Measurements from ENCODE around the gene CBX8.
A peak's percentile ranks its signal among the peaks of the same experiment; 100 is the strongest.

The CBX8 gene

DNA sequence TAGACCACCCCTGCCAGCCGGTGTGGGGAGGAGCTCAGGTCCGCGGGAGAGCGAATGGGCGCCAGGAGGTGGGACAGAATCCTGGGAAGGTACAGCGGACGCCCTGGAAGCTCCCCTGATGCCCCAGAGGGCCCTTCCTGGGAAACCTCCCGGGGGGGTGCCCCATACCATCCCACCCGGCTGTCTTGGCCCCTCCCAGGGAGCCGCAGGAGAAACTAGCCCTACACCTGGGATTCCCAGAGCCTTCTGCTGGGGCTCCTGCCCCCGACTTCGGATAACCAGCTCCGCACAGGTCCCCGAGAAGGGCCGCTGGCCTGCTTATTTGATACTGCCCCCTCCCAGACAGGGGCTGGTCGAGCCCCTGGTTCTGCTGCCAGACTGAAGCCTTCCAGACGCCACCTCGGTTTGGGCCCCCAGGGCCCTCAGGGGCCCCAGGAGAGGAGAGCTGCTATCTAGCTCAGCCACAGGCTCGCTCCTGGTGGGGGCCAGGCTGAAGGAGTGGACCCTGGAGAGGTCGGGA is 45.3 kb upstream of the CBX8 start:
- Histone ChIP-seq H3K79me1 (replicated peaks; ENCODE audit: low read length, poor library complexity, severe bottlenecking) (peaks cover 8% of the 10 kb centered on the region), H3K27ac (ENCODE audit: low read length, poor library complexity, severe bottlenecking) (no peak overlapping the region), H3K4me1 (ENCODE audit: control insufficient read depth, insufficient read depth, low read depth, low read length) (peaks cover 50% of the 10 kb centered on the region), H2BK5ac (ENCODE audit: low read depth, low read length, poor library complexity, severe bottlenecking) (no peak overlapping the region), H3K18ac (ENCODE audit: low read depth in 1 of 2, low read length in 2 of 2) (no peak overlapping the region), H2AK5ac (ENCODE audit: low read length, severe bottlenecking) (no peak overlapping the region), H2AFZ (ENCODE audit: low read depth, low read length) (no peak overlapping the region), H2BK120ac (ENCODE audit: low read depth, low read length) (no peak overlapping the region), H3K9me3 (ENCODE audit: control insufficient read depth, low read length) (no peaks in the 10 kb centered on the region), H2BK12ac (ENCODE audit: low read length in 2 of 2) (no peak overlapping the region), H3K4me3 (ENCODE audit: insufficient read depth in 1 of 2, low read depth in 1 of 2, low read length in 2 of 2) (no peak overlapping the region), H3K36me3 (ENCODE audit: control insufficient read depth in 1 of 2, insufficient read depth in 2 of 2, low read depth in 1 of 2, low read length in 2 of 2) (peaks cover 0 to 4% of the 10 kb centered on the region in 2 experiments), H4K8ac (ENCODE audit: low read length) (no peak overlapping the region), H3K27me3 (ENCODE audit: control insufficient read depth in 1 of 2, insufficient read depth in 1 of 2, low read length in 2 of 2) (peaks cover 34% of the 10 kb centered on the region in 2 experiments), H3K4ac (ENCODE audit: low read depth in 1 of 2, low read length in 2 of 2) (no peak overlapping the region), H4K91ac (ENCODE audit: low read length) (no peak overlapping the region), H3K4me2 (ENCODE audit: low read length, poor library complexity, severe bottlenecking) (no peak overlapping the region), H3K23ac (ENCODE audit: low read length in 2 of 2) (no peak overlapping the region), H3K9ac (ENCODE audit: low read length) (no peak overlapping the region), H2BK15ac (ENCODE audit: low read depth, poor library complexity, severe bottlenecking) (peak overlapping the region; percentile 80), H3K14ac (ENCODE audit: low read length in 2 of 2) (no peak overlapping the region)
- DNase-seq, result no peak
- 3% methylated on average over 20 of the region's 20 CpGs for WGBS

DNA sequence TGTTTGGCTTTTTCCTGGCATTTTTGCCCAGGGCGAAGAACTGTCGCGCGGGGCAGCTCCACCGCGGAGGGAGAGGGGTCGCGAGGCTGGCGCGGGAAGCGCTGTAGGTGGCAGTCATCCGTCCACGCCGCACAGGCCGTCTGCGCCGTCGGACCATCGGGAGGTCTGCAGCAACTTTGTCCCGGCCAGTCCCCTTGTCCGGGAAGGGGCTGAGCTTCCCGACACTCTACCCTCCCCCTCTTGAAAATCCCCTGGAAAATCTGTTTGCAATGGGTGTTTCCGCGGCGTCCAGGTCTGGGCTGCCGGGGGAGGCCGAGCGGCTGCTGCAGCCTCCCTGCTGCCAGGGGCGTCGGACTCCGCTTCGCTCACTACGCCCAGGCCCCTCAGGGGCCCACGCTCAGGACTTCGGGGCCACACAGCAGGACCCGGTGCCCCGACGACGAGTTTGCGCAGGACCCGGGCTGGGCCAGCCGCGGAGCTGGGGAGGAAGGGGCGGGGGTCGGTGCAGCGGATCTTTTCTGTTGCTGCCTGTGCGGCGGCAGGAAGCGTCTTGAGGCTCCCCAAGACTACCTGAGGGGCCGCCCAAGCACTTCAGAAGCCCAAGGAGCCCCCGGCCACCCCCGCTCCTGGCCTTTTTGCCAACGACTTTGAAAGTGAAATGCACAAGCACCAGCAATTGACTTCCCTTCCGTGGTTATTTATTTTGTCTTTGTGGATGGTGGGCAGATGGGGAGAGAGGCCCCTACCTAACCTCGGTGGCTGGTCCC is 44.7 kb upstream of the CBX8 start:
- WGBS, result 5% methylated on average over 51 of the region's 55 CpGs
- Histone ChIP-seq H3K4me1 (ENCODE audit: control insufficient read depth, insufficient read depth, low read depth, low read length) (peaks cover 57% of the 10 kb centered on the region), H2BK120ac (ENCODE audit: low read depth, low read length) (no peak overlapping the region), H3K79me1 (replicated peaks; ENCODE audit: low read length, poor library complexity, severe bottlenecking) (peaks cover 14% of the 10 kb centered on the region), H3K27me3 (ENCODE audit: control insufficient read depth in 1 of 2, insufficient read depth in 1 of 2, low read length in 2 of 2) (peaks cover 34% of the 10 kb centered on the region in 2 experiments), H2BK12ac (ENCODE audit: low read length in 2 of 2) (peak overlapping the region in 1 of 2 experiments; percentile 40), H3K14ac (ENCODE audit: low read length in 2 of 2) (peak overlapping the region in 1 of 2 experiments; percentile 45), H2AK5ac (ENCODE audit: low read length, severe bottlenecking) (no peak overlapping the region), H3K18ac (ENCODE audit: low read depth in 1 of 2, low read length in 2 of 2) (peak overlapping the region in 1 of 2 experiments; percentile 76), H4K8ac (ENCODE audit: low read length) (no peak overlapping the region), H3K23ac (ENCODE audit: low read length in 2 of 2) (no peak overlapping the region), H3K36me3 (ENCODE audit: control insufficient read depth in 1 of 2, insufficient read depth in 2 of 2, low read depth in 1 of 2, low read length in 2 of 2) (peaks cover 0 to 8% of the 10 kb centered on the region in 2 experiments), H3K4ac (ENCODE audit: low read depth in 1 of 2, low read length in 2 of 2) (no peak overlapping the region), H3K4me2 (ENCODE audit: low read length, poor library complexity, severe bottlenecking) (no peak overlapping the region), H3K9ac (ENCODE audit: low read length) (no peak overlapping the region), H2AFZ (ENCODE audit: low read depth, low read length) (no peak overlapping the region), H4K91ac (ENCODE audit: low read length) (peak overlapping the region; percentile 39), H3K9me3 (ENCODE audit: control insufficient read depth, low read length) (no peaks in the 10 kb centered on the region), H2BK15ac (ENCODE audit: low read depth, poor library complexity, severe bottlenecking) (peak overlapping the region; percentile 80), H3K27ac (ENCODE audit: low read length, poor library complexity, severe bottlenecking) (no peak overlapping the region), H2BK5ac (ENCODE audit: low read depth, low read length, poor library complexity, severe bottlenecking) (no peak overlapping the region), H3K4me3 (ENCODE audit: insufficient read depth in 1 of 2, low read depth in 1 of 2, low read length in 2 of 2) (peak overlapping the region in 1 of 2 experiments; percentile 2)
- no peak for DNase-seq

DNA sequence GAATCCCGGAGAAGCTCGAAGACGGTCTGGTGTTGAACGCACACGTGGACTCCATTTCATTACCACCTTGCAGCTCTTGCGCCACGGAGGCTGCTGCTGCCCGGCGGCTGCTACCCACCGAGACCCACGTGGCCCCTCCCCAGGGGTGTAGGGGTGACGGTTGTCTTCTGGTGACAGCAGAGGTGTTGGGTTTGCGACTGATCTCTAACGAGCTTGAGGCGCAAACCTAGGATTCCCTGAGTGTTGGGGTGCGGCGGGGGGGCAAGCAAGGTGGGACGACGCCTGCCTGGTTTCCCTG is 44.1 kb upstream of the CBX8 start:
- no peak overlapping the region for H2AFZ ChIP-seq (ENCODE audit: low read depth, low read length)
- no peak overlapping the region for H3K4ac ChIP-seq (ENCODE audit: low read depth in 1 of 2, low read length in 2 of 2)
- peak overlapping the region; percentile 88 to 93 for H2BK12ac ChIP-seq (ENCODE audit: low read length in 2 of 2)
- H3K27me3 ChIP-seq (ENCODE audit: control insufficient read depth in 1 of 2, insufficient read depth in 1 of 2, low read length in 2 of 2), result peaks cover 34% of the 10 kb centered on the region in 2 experiments
- no peak overlapping the region for H2BK5ac ChIP-seq (ENCODE audit: low read depth, low read length, poor library complexity, severe bottlenecking)
- H3K36me3 ChIP-seq (ENCODE audit: control insufficient read depth in 1 of 2, insufficient read depth in 2 of 2, low read depth in 1 of 2, low read length in 2 of 2), result peaks cover 0 to 12% of the 10 kb centered on the region in 2 experiments
- 6% methylated on average over 19 of the region's 19 CpGs for WGBS
- no peak overlapping the region for H3K9ac ChIP-seq (ENCODE audit: low read length)
- no peak overlapping the region for H3K14ac ChIP-seq (ENCODE audit: low read length in 2 of 2)
- no peak overlapping the region for H4K8ac ChIP-seq (ENCODE audit: low read length)
- H3K18ac ChIP-seq (ENCODE audit: low read depth in 1 of 2, low read length in 2 of 2), result peak overlapping the region in 1 of 2 experiments; percentile 9
- H3K4me3 ChIP-seq (ENCODE audit: insufficient read depth in 1 of 2, low read depth in 1 of 2, low read length in 2 of 2), result peak overlapping the region in 1 of 2 experiments; percentile 2
- DNase-seq, result no peak
- no peak overlapping the region for H2AK5ac ChIP-seq (ENCODE audit: low read length, severe bottlenecking)
- no peak overlapping the region for H3K27ac ChIP-seq (ENCODE audit: low read length, poor library complexity, severe bottlenecking)
- H3K4me1 ChIP-seq (ENCODE audit: control insufficient read depth, insufficient read depth, low read depth, low read length), result peaks cover 63% of the 10 kb centered on the region
- peak overlapping the region; percentile 90 to 94 for H3K23ac ChIP-seq (ENCODE audit: low read length in 2 of 2)
- no peak overlapping the region for H2BK120ac ChIP-seq (ENCODE audit: low read depth, low read length)
- peaks cover 20% of the 10 kb centered on the region for H3K79me1 ChIP-seq (replicated peaks; ENCODE audit: low read length, poor library complexity, severe bottlenecking)
- H3K4me2 ChIP-seq (ENCODE audit: low read length, poor library complexity, severe bottlenecking), result no peak overlapping the region
- H3K9me3 ChIP-seq (ENCODE audit: control insufficient read depth, low read length), result no peaks in the 10 kb centered on the region
- H4K91ac ChIP-seq (ENCODE audit: low read length), result peak overlapping the region; percentile 39
- peak overlapping the region; percentile 77 for H2BK15ac ChIP-seq (ENCODE audit: low read depth, poor library complexity, severe bottlenecking)

DNA sequence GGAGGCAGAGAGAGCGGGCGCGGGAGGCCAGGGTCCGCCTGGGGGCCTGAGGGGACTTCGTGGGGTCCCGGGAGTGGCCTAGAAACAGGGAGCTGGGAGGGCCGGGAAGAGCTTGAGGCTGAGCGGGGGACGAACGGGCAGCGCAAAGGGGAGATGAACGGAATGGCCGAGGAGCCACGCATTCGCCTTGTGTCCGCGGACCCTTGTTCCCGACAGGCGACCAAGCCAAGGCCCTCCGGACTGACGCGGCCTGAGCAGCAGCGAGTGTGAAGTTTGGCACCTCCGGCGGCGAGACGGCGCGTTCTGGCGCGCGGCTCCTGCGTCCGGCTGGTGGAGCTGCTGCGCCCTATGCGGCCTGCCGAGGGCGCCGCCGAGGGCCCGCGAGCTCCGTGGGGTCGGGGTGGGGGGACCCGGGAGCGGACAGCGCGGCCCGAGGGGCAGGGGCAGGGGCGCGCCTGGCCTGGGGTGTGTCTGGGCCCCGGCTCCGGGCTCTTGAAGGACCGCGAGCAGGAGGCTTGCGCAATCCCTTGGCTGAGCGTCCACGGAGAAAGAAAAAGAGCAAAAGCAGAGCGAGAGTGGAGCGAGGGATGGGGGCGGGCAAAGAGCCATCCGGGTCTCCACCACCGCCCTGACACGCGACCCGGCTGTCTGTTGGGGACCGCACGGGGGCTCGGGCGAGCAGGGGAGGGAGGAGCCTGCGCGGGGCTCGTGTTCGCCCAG is 43.6 kb upstream of the CBX8 start:
- H3K18ac ChIP-seq (ENCODE audit: low read depth in 1 of 2, low read length in 2 of 2), result peak overlapping the region; percentile 9 to 15
- H2BK120ac ChIP-seq (ENCODE audit: low read depth, low read length), result peak overlapping the region; percentile 71
- peaks cover 0 to 17% of the 10 kb centered on the region in 2 experiments for H3K36me3 ChIP-seq (ENCODE audit: control insufficient read depth in 1 of 2, insufficient read depth in 2 of 2, low read depth in 1 of 2, low read length in 2 of 2)
- H3K9me3 ChIP-seq (ENCODE audit: control insufficient read depth, low read length), result no peaks in the 10 kb centered on the region
- peak overlapping the region; percentile 33 for H4K8ac ChIP-seq (ENCODE audit: low read length)
- H2BK5ac ChIP-seq (ENCODE audit: low read depth, low read length, poor library complexity, severe bottlenecking), result no peak overlapping the region
- H3K4me1 ChIP-seq (ENCODE audit: control insufficient read depth, insufficient read depth, low read depth, low read length), result peaks cover 66% of the 10 kb centered on the region
- peaks cover 25% of the 10 kb centered on the region for H3K79me1 ChIP-seq (replicated peaks; ENCODE audit: low read length, poor library complexity, severe bottlenecking)
- WGBS, result 10% methylated on average over 69 of the region's 74 CpGs
- H3K14ac ChIP-seq (ENCODE audit: low read length in 2 of 2), result peak overlapping the region in 1 of 2 experiments; percentile 2
- peak overlapping the region in 1 of 2 experiments; percentile 24 for H3K4ac ChIP-seq (ENCODE audit: low read depth in 1 of 2, low read length in 2 of 2)
- peak overlapping the region; percentile 52 for H4K91ac ChIP-seq (ENCODE audit: low read length)
- H2BK15ac ChIP-seq (ENCODE audit: low read depth, poor library complexity, severe bottlenecking), result peak overlapping the region; percentile 95
- H3K23ac ChIP-seq (ENCODE audit: low read length in 2 of 2), result peak overlapping the region in 1 of 2 experiments; percentile 10
- no peak overlapping the region for H2AK5ac ChIP-seq (ENCODE audit: low read length, severe bottlenecking)
- H3K9ac ChIP-seq (ENCODE audit: low read length), result peak overlapping the region; percentile 29
- DNase-seq, result peak; percentile 65
- no peak overlapping the region for H3K4me2 ChIP-seq (ENCODE audit: low read length, poor library complexity, severe bottlenecking)
- peak overlapping the region; percentile 2 to 72 for H3K4me3 ChIP-seq (ENCODE audit: insufficient read depth in 1 of 2, low read depth in 1 of 2, low read length in 2 of 2)
- peak overlapping the region; percentile 88 to 93 for H2BK12ac ChIP-seq (ENCODE audit: low read length in 2 of 2)
- H3K27me3 ChIP-seq (ENCODE audit: control insufficient read depth in 1 of 2, insufficient read depth in 1 of 2, low read length in 2 of 2), result peaks cover 34% of the 10 kb centered on the region in 2 experiments
- no peak overlapping the region for H3K27ac ChIP-seq (ENCODE audit: low read length, poor library complexity, severe bottlenecking)
- H2AFZ ChIP-seq (ENCODE audit: low read depth, low read length), result no peak overlapping the region

Measured in mesenchymal stem cell (in vitro differentiated cells and primary cell).